HEK293 (cell line): ENCODE results near the gene NFS1.

Experiments
- CTCF ChIA-PET: fragments of 350-600 bp; formaldehyde crosslinking; extraction: SDS; loops from one replicate; lab custom pipeline; 2021; ENCODE audit warnings: antibody characterized with exemption; lab: Yijun Ruan, JAX
- POLR2A ChIA-PET: fragments of 300-600 bp; formaldehyde crosslinking; extraction: SDS; loops from one replicate; lab custom pipeline; 2020; ENCODE audit warnings: antibody characterized with exemption, inconsistent platforms; lab: Yijun Ruan, JAX
- H3K27ac ChIP-seq: fragments of 200-500 bp; sonication (Bioruptor generic); 2 replicates; pipeline ENCODE4 v1.5.1; 2014; ENCODE audit warnings: low read depth, low read length, control low read depth, inconsistent platforms; ENCODE audit errors: extremely low read depth
- H3K36me3 ChIP-seq, 2 experiments: fragments of 200-500 bp in 1 of 2; sonication (Bioruptor generic) in 1 of 2; 1 replicate in 1 of 2; 2 replicates in 1 of 2; pipeline ENCODE4 v1.5.1; 2014 to 2017; ENCODE audit warnings: inconsistent platforms in 2 of 2, low read length in 2 of 2; ENCODE audit not compliant: control insufficient read depth in 2 of 2, insufficient read depth in 1 of 2
- H3K4me1 ChIP-seq: fragments of 200-500 bp; sonication (Bioruptor generic); 2 replicates; pipeline ENCODE4 v1.5.1; 2014; ENCODE audit warnings: mild to moderate bottlenecking, low read length, inconsistent platforms; ENCODE audit not compliant: control insufficient read depth, insufficient read depth
- H3K4me3 ChIP-seq: 2 replicates; pipeline ENCODE4 v1.5.1; 2011; ENCODE audit warnings: low read depth, mild to moderate bottlenecking, control low read depth, low read length, moderate library complexity
- H3K9me3 ChIP-seq: fragments of 200-500 bp; sonication (Bioruptor generic); 2 replicates; pipeline ENCODE4 v1.5.1; 2014; ENCODE audit warnings: low read depth, low read length, inconsistent platforms; ENCODE audit not compliant: control insufficient read depth, insufficient read depth
- HOXC10 ChIP-seq: sonication (generic); formaldehyde crosslinking; IDR thresholded peaks from 2 replicates; pipeline ENCODE4 v1.8.1; 2023; ENCODE audit warnings: mild to moderate bottlenecking, missing genetic modification reagents
- KLF16 ChIP-seq: fragments of 450-650 bp; formaldehyde crosslinking; IDR thresholded peaks from 2 replicates; pipeline ENCODE4 v1.5.1; 2017; ENCODE audit warnings: missing biosample characterization, missing genetic modification characterization
- YY1 ChIP-seq: fragments of 450-650 bp; formaldehyde crosslinking; IDR thresholded peaks from 2 replicates; pipeline ENCODE4 v1.5.1; 2018; ENCODE audit warnings: missing biosample characterization, missing genetic modification characterization
- ZBTB17 ChIP-seq: fragments of 450-650 bp; formaldehyde crosslinking; IDR thresholded peaks from 2 replicates; pipeline ENCODE4 v1.5.1; 2016; ENCODE audit warnings: missing biosample characterization, missing genetic modification characterization
- ZIC2 ChIP-seq: fragments of 450-650 bp; formaldehyde crosslinking; IDR thresholded peaks from 2 replicates; pipeline ENCODE4 v1.5.1; 2016; ENCODE audit warnings: missing biosample characterization, missing genetic modification characterization
- ZNF140 ChIP-seq: fragments of 450-650 bp; formaldehyde crosslinking; IDR thresholded peaks from 2 replicates; pipeline ENCODE4 v1.5.1; 2016; ENCODE audit warnings: missing biosample characterization, missing genetic modification characterization
- ZNF146 ChIP-seq: fragments of 450-650 bp; formaldehyde crosslinking; IDR thresholded peaks from 2 replicates; pipeline ENCODE4 v1.5.1; 2016; ENCODE audit warnings: missing biosample characterization, missing genetic modification characterization
- ZNF214 ChIP-seq: fragments of 450-650 bp; formaldehyde crosslinking; IDR thresholded peaks from 2 replicates; pipeline ENCODE4 v1.5.1; 2017; ENCODE audit warnings: missing biosample characterization, mild to moderate bottlenecking, missing genetic modification characterization, borderline replicate concordance
- ZNF473 ChIP-seq: fragments of 450-650 bp; formaldehyde crosslinking; IDR thresholded peaks from 2 replicates; pipeline ENCODE4 v1.5.1; 2017; ENCODE audit warnings: missing biosample characterization, missing genetic modification characterization
- ZNF521 ChIP-seq: fragments of 450-650 bp; formaldehyde crosslinking; IDR thresholded peaks from 2 replicates; pipeline ENCODE4 v1.5.1; 2017; ENCODE audit warnings: missing biosample characterization, mild to moderate bottlenecking, missing genetic modification characterization
- ZNF623 ChIP-seq: fragments of 450-650 bp; formaldehyde crosslinking; IDR thresholded peaks from 2 replicates; pipeline ENCODE4 v1.5.1; 2016; ENCODE audit warnings: missing biosample characterization, missing genetic modification characterization
- ZNF660 ChIP-seq: fragments of 450-650 bp; IDR thresholded peaks from 2 replicates; pipeline ENCODE4 v1.5.1; 2018; ENCODE audit warnings: missing biosample characterization, mild to moderate bottlenecking, missing genetic modification characterization
- ZNF830 ChIP-seq: fragments of 450-650 bp; IDR thresholded peaks from 2 replicates; pipeline ENCODE4 v1.5.0; 2018; ENCODE audit warnings: missing biosample characterization, missing genetic modification characterization, low read depth, mild to moderate bottlenecking, moderate library complexity
- ZXDB ChIP-seq: fragments of 450-650 bp; formaldehyde crosslinking; IDR thresholded peaks from 2 replicates; pipeline ENCODE4 v1.5.1; 2016; ENCODE audit warnings: missing biosample characterization, missing genetic modification characterization
- TF ChIP-seq, protein P1 (sequence below): fragments of 450-650 bp; formaldehyde crosslinking; optimal IDR thresholded peaks from 2 replicates; pipeline ENCODE3; 2016; ENCODE audit warnings: missing biosample characterization, mild to moderate bottlenecking, missing genetic modification characterization
- TF ChIP-seq, protein P2 (sequence below): fragments of 450-650 bp; formaldehyde crosslinking; IDR thresholded peaks from 2 replicates; pipeline ENCODE4 v1.5.1; 2016; ENCODE audit warnings: missing biosample characterization, missing genetic modification characterization, low read depth
- TF ChIP-seq, protein P3 (sequence below): fragments of 450-650 bp; formaldehyde crosslinking; IDR thresholded peaks from 2 replicates; pipeline ENCODE4 v1.5.1; 2016; ENCODE audit warnings: missing biosample characterization, missing genetic modification characterization

Gene NFS1

DNA sequence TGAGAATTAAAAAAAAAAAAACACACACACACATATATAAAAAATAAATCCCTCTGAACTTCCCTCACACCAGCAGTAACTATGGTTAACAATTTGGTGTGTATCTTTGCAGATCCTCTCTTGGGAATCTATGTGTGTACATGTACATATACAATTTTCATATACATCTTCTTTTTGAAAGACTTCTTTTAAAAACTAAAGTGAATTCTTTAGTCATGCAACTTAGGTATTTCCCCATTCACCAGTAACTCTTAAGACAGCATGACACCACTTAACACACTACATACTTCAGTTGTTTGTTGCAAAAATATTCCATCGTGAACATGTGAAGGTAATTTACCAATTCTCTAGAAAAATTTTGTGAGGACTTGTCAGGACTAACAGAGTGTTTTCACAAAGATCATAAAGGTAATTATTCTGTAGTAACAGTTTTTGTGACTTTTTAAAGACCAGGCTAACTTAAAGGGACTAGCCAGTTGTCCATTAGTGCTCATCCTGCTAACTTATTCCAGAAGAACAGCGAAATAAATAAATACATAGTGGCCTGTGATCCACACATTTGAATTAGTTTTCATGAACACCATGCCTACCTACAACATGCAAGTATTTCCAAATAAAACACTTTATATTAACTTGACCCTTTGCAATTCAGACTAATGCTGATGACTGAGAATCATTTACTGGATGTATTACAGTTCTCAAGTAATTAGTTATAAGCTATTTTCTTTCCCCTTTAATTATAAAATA, 30.9 kb upstream of the NFS1 start:
- Histone ChIP-seq H3K36me3 (peaks cover 82 to 98% of the 10 kb centered on the region in 2 experiments), H3K4me3 (no peak overlapping the region), H3K4me1 (no peaks in the 10 kb centered on the region), H3K9me3 (no peaks in the 10 kb centered on the region), H3K27ac (no peak overlapping the region)
- CTCF ChIA-PET: interaction anchor here (1.1 kb wide), 1 partner anchor 154 kb away, joined by 3 read pairs; no protein-coding TSS in a partner anchor
- TF ChIP-seq ZBTB17 (tag by site-specific recombination) (no peak), ZNF140 (no peak), ZXDB (tag by site-specific recombination) (no peak), ZNF214 (tag by site-specific recombination) (no peak), HOXC10 (no peak), ZNF146 (tag by site-specific recombination) (no peak), ZNF473 (no peak)
- TF ChIP-seq, protein P1, sequence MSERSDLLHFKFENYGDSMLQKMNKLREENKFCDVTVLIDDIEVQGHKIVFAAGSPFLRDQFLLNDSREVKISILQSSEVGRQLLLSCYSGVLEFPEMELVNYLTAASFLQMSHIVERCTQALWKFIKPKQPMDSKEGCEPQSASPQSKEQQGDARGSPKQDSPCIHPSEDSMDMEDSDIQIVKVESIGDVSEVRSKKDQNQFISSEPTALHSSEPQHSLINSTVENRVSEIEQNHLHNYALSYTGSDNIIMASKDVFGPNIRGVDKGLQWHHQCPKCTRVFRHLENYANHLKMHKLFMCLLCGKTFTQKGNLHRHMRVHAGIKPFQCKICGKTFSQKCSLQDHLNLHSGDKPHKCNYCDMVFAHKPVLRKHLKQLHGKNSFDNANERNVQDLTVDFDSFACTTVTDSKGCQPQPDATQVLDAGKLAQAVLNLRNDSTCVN (tag by site-specific recombination): no peak
- POLR2A ChIA-PET: interaction anchor here (1.5 to 2.3 kb wide), 3 partner anchors 10 to 12 kb away, joined by 10 to 21 read pairs (median 13); partner anchors contain the start of gene RBM39

DNA sequence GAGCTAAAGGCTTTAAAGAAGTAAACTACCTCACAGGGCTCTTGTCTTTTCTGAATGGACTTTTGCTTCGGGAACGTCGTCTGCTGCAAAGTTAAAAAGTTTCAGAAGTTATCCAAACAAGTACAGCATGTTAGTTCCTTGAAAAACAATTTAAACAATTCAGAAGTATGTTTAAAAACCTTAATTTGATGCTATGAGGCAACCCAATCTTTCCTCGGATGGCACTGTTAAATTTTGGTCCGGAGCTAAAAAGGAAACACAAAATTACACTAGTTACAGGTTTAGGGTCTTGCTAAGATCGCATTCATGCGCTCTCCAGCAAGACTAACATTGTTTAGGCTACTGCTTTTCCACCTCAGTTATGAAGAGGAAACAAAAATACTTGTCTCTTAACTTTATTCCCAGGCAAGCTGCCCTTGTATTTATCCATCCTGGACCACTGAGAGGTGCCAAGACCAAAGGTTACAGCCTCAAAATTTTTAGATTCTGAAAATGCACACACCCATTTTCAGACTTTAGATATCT, 30.2 kb upstream of the NFS1 start:
- TF ChIP-seq, protein P2, sequence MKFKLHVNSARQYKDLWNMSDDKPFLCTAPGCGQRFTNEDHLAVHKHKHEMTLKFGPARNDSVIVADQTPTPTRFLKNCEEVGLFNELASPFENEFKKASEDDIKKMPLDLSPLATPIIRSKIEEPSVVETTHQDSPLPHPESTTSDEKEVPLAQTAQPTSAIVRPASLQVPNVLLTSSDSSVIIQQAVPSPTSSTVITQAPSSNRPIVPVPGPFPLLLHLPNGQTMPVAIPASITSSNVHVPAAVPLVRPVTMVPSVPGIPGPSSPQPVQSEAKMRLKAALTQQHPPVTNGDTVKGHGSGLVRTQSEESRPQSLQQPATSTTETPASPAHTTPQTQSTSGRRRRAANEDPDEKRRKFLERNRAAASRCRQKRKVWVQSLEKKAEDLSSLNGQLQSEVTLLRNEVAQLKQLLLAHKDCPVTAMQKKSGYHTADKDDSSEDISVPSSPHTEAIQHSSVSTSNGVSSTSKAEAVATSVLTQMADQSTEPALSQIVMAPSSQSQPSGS: no peak
- TF ChIP-seq ZIC2 (tag by site-specific recombination) (no peak), ZNF660 (tag by site-specific recombination) (no peak)
- Histone ChIP-seq H3K9me3 (no peaks in the 10 kb centered on the region), H3K36me3 (peaks cover 81 to 98% of the 10 kb centered on the region in 2 experiments), H3K4me3 (no peak overlapping the region), H3K27ac (no peak overlapping the region), H3K4me1 (no peaks in the 10 kb centered on the region)
- ChIA-PET CTCF (no interaction called here), POLR2A (interaction anchor here (1.0 to 2.3 kb wide), 3 partner anchors 10 to 13 kb away, joined by 4 to 21 read pairs (median 4); partner anchors contain the start of gene RBM39)

DNA sequence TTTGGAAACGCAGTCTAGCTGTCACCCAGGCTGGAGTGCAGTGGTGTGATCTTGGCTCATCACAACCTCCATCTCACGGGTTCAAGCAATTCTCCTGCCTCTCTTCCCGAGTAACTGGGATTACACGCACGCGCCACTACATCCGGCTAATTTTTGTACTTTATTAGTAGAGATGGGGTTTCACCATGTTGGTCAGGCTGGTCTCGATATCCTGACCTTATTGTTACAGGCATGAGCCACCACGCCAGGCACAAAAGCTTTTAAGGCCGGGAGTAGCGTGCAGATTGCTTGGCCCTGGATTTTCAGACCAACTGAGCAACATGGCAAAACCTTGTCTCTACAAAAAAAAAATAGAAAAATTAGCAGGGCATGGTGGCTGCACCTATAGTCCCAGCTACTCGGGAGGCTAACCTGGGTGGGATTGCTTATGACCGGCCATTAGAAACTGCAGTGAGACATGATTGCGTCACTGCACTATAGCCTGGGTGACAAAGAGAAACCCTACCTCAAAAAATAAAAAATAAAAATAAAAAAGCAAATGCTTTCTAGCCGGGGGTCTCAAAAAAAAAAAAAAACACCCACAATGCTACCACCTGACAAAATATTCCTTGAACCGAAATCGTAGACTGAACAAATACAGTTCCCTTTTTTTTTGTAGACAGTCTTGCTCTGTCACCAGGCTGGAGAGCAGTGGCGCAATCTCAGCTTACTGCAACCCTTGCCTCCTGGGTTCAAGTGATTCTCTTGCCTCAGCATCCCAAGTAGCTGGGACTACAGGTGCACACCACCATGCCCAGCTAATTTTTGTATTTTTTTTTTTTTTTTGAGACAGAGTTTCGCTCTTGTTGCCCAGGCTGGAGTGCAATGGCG, 27.9 kb upstream of the NFS1 start:
- Histone ChIP-seq H3K9me3 (no peaks in the 10 kb centered on the region), H3K36me3 (peaks cover 82 to 98% of the 10 kb centered on the region in 2 experiments), H3K4me1 (no peaks in the 10 kb centered on the region), H3K4me3 (no peak overlapping the region), H3K27ac (no peak overlapping the region)
- POLR2A ChIA-PET: interaction anchor here (0.7 to 2.3 kb wide), 5 partner anchors 13 to 115 kb away, joined by 3 to 21 read pairs (median 4); partner anchors contain the start of gene RBM39
- CTCF ChIA-PET: no interaction called here
- no peak for TF ChIP-seq ZNF521 (tag by site-specific recombination)
- TF ChIP-seq, protein P3, sequence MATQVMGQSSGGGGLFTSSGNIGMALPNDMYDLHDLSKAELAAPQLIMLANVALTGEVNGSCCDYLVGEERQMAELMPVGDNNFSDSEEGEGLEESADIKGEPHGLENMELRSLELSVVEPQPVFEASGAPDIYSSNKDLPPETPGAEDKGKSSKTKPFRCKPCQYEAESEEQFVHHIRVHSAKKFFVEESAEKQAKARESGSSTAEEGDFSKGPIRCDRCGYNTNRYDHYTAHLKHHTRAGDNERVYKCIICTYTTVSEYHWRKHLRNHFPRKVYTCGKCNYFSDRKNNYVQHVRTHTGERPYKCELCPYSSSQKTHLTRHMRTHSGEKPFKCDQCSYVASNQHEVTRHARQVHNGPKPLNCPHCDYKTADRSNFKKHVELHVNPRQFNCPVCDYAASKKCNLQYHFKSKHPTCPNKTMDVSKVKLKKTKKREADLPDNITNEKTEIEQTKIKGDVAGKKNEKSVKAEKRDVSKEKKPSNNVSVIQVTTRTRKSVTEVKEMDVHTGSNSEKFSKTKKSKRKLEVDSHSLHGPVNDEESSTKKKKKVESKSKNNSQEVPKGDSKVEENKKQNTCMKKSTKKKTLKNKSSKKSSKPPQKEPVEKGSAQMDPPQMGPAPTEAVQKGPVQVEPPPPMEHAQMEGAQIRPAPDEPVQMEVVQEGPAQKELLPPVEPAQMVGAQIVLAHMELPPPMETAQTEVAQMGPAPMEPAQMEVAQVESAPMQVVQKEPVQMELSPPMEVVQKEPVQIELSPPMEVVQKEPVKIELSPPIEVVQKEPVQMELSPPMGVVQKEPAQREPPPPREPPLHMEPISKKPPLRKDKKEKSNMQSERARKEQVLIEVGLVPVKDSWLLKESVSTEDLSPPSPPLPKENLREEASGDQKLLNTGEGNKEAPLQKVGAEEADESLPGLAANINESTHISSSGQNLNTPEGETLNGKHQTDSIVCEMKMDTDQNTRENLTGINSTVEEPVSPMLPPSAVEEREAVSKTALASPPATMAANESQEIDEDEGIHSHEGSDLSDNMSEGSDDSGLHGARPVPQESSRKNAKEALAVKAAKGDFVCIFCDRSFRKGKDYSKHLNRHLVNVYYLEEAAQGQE (tag by site-specific recombination): no peak
- no peak for TF ChIP-seq ZNF830 (tag by site-specific recombination)
- TF ChIP-seq ZNF623 (tag by site-specific recombination): no peak
- no peak for TF ChIP-seq KLF16 (tag by site-specific recombination)
- TF ChIP-seq YY1 (tag by site-specific recombination): no peak
